ENCODE measurements around the gene MAN1A1. TPM values are rescaled to one million over a fixed set of nuclear protein-coding genes. Genes with fewer than 3 reads are reported as not detected.
A peak's percentile ranks its signal among the peaks of the same experiment; 100 is the strongest.
"Not testable (repeated sequence)": the region's sequence is repeated elsewhere in the genome, so short reads cannot be mapped to it uniquely, and the experiment has no call there.

MAN1A1 gene
- total RNA-seq, 1 donor from 2014 or later, result 23.4 TPM

GRCh38 chr6:119157506-119157815 lies 192.1 kb downstream of the MAN1A1 start:
- DNase-seq (ENCODE audit: low read depth), result no peak
- TF ChIP-seq, protein P1, sequence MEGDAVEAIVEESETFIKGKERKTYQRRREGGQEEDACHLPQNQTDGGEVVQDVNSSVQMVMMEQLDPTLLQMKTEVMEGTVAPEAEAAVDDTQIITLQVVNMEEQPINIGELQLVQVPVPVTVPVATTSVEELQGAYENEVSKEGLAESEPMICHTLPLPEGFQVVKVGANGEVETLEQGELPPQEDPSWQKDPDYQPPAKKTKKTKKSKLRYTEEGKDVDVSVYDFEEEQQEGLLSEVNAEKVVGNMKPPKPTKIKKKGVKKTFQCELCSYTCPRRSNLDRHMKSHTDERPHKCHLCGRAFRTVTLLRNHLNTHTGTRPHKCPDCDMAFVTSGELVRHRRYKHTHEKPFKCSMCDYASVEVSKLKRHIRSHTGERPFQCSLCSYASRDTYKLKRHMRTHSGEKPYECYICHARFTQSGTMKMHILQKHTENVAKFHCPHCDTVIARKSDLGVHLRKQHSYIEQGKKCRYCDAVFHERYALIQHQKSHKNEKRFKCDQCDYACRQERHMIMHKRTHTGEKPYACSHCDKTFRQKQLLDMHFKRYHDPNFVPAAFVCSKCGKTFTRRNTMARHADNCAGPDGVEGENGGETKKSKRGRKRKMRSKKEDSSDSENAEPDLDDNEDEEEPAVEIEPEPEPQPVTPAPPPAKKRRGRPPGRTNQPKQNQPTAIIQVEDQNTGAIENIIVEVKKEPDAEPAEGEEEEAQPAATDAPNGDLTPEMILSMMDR (conservative IDR thresholded peaks at IDR 0.05; ENCODE audit: low read depth, low read length), result no peak
- no peak overlapping the region for H3K4me3 ChIP-seq (ENCODE audit: low read depth, low read length)

DNA sequence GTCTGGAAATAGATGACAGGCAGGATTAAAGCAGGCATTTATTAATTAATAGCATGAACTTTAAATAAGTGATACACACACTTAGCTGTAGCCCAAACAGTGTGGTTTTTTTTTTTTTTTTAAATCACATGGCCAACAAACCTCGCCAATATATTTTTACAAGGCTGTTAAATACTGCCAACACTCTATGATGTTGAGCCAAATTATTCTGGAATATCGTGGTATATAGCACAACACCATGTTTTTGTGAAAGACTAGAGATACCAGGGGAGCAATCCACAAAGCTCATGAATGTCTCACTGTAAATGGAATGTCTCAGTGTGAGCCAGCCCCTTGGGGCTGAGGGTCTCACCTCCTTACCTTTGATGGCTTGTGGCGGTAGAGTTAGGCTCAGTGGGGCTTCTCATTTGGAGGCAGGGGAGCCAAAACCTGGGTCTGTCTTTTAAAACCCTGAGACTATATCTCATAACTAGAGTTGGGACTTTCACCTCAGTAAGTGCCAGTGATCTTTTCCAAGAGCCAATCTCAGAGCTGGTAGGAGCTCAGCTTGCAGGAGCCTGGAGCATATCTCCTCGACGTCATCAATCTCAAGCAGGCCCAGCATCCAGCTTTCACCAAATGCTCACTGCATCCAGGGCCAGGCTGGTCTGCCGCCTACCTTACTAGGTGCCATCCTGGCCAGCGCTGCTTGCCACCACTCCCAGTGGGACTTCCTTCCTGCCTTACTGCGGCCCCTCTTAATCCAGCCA lies 192.6 kb downstream of the MAN1A1 start:
- no peak for DNase-seq (ENCODE audit: low read depth)
- TF ChIP-seq, protein P1 (conservative IDR thresholded peaks at IDR 0.05; ENCODE audit: low read depth, low read length), result no peak
- H3K4me3 ChIP-seq (ENCODE audit: low read depth, low read length), result no peak overlapping the region

DNA sequence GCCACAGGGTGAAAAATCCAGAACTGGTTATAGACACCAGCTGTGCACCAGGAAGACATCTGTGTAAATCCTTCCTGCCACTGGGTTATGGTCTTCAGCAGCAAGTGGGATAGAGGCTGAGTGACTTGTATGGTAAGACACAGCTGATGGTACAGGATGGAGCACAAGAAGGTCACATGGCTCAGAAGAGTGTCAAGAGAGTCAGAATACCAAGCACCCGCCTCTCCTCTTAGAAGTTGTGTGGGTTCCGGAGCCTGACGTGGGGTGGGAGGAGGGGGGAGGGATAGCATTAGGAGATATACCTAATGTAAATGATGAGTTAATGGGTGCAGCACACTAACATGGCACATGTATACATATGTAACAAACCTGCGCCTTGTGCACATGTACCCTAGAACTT lies 193.5 kb downstream of the MAN1A1 start:
- DNase-seq (ENCODE audit: low read depth); H3K4me3 ChIP-seq (ENCODE audit: low read depth, low read length): not testable (repeated sequence)

DNA sequence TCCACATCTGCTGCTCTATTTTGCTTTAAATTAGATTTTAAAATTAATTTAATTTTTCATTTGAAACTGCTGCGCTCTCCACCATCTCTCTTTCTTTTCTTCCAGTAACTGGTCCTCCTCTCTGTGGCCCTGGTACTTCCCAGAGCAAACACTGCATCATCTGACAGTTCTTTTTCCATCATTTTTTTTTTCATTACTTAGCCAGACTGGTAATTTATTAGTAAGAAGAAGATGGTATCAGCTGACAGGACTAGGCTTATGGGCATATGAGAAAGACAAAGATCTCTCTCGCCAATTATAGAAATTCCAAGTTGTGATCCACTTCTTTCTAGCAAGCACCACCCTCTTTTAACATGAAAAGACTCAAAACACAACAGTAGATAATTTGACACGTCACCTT lies 197.4 kb downstream of the MAN1A1 start:
- no peak overlapping the region for H3K4me3 ChIP-seq (ENCODE audit: low read depth, low read length)
- DNase-seq (ENCODE audit: low read depth), result no peak
- TF ChIP-seq, protein P1 (conservative IDR thresholded peaks at IDR 0.05; ENCODE audit: low read depth, low read length), result no peak

DNA sequence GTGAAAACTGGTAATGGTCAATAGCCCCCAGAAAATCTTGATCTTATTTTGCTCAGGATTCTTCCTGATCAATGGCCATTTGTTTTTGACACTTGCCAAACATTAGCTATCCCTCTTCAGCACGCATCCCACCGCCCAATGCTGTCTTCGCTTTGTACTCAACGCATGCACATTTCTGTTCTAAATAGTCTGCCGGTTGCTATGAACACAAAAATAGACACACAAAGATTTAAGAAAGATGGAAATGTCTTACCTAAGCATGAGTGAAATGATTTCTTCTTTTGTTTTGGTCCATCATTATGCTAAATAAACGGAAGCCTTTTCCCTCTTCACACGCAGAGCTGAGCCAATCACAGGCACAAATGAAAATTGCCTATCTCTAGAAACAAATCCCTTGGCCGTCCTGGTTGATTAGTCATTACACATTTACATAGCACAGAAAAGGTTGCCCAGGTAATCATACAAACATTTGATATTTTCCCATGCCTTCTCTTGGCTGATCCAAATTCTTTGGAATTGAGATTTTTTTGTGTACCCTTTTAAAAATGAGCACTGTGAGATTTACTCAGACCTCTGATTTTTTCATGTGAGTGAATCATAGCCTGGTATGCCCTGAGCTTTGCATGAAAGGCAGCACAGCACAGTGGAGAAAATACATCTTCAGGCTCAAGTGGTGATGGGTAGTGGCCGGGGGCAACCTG lies 200.6 kb downstream of the MAN1A1 start:
- DNase-seq (ENCODE audit: low read depth), result no peak
- H3K4me3 ChIP-seq (ENCODE audit: low read depth, low read length), result no peak overlapping the region
- TF ChIP-seq, protein P1 (conservative IDR thresholded peaks at IDR 0.05; ENCODE audit: low read depth, low read length), result no peak

DNA sequence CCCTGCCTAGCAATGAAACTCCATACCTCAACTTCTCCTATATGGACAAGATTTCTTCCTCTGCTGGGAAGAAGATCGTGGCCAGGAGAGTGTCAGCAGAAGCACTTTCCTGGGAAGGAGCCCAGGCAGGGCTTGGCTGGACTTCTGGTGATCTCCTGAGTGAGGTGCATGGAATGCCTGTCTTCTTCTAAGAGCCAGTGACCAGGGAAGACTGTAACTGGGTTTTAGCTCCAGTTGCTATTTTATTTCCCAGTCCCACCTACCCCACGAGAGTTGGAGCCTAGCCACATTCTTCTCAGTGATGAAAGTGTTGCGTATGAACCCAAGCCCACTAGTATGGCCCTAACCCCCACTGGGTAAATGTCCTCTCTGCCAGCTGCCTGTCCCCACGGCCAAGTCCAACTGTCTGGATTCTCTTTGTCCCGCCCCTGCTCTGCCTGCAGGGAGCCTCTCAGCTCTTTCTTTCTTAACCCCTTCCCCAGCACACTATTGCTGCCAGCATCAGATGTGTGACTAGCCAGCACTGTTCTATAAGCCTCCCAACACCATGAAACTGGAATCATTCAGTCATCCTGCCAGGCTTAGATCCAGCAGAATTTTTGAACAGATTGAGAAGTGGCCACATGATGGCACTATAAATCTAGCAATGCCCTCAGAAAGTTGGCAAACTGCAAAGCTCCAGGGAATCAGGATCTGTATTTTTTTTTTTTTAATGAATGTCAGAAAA lies 201.3 kb downstream of the MAN1A1 start:
- H3K4me3 ChIP-seq (ENCODE audit: low read depth, low read length), result no peak overlapping the region
- TF ChIP-seq, protein P1 (conservative IDR thresholded peaks at IDR 0.05; ENCODE audit: low read depth, low read length), result peak; percentile 76
- DNase-seq (ENCODE audit: low read depth), result peak; percentile 66

All from epithelial cell of proximal tubule (primary cell).